Subcutaneous abdominal adipose tissue (tissue), 5 donors: ENCODE data around the gene TIMM21.

ENCODE experiments used
- H3K27ac ChIP-seq: one replicate; pipeline ENCODE4 v1.7.0; 2013; ENCODE audit warnings: low read depth, mild to moderate bottlenecking, inconsistent platforms, low read length, moderate library complexity
- H3K27me3 ChIP-seq, 5 donors: one replicate each; pipeline ENCODE4 v1.7.0; 2013; ENCODE audit warnings: low read length in 5 of 5, inconsistent platforms in 1 of 5; ENCODE audit not compliant: control insufficient read depth in 5 of 5, insufficient read depth in 4 of 5
- H3K36me3 ChIP-seq, 5 donors: one replicate each; pipeline ENCODE4 v1.7.0; 2013; ENCODE audit warnings: low read length in 5 of 5; ENCODE audit not compliant: control insufficient read depth in 5 of 5, insufficient read depth in 5 of 5
- H3K4me1 ChIP-seq, 5 donors: one replicate each; pipeline ENCODE4 v1.7.0; 2013; ENCODE audit warnings: low read length in 5 of 5, mild to moderate bottlenecking in 3 of 5, moderate library complexity in 1 of 5; ENCODE audit not compliant: control insufficient read depth in 5 of 5, insufficient read depth in 5 of 5
- H3K4me3 ChIP-seq, 5 donors: one replicate each; pipeline ENCODE4 v1.7.0; 2013; ENCODE audit warnings: low read length in 5 of 5, low read depth in 1 of 5
- H3K9ac ChIP-seq, 5 donors: one replicate each; pipeline ENCODE4 v1.7.0; 2013; ENCODE audit warnings: low read length in 5 of 5, mild to moderate bottlenecking in 4 of 5, moderate library complexity in 3 of 5
- H3K9me3 ChIP-seq, 5 donors: one replicate each; pipeline ENCODE4 v1.7.0; 2013; ENCODE audit warnings: low read length in 5 of 5; ENCODE audit not compliant: control insufficient read depth in 5 of 5
- donor health status: healthy.
- donor health status: healthy.
- donor health status: healthy.
- donor health status: healthy.
- donor health status: healthy.

The TIMM21 gene

GRCh38 chr18:74198453-74198852 lies 50.1 kb downstream of the TIMM21 start:
- Histone ChIP-seq H3K4me1 (peaks cover 0 to 24% (median 16%) of the 10 kb centered on the region in 5 donors), H3K27me3 (peaks cover 0 to 3% (median 0%) of the 10 kb centered on the region in 5 donors), H3K9ac (no peak overlapping the region), H3K27ac (no peak overlapping the region), H3K4me3 (no peak overlapping the region), H3K9me3 (no peaks in the 10 kb centered on the region), H3K36me3 (no peaks in the 10 kb centered on the region)

- no peak overlapping the region for H3K27ac ChIP-seq
- no peak overlapping the region for H3K9ac ChIP-seq
- no peaks in the 10 kb centered on the region for H3K36me3 ChIP-seq
- H3K9me3 ChIP-seq: no peaks in the 10 kb centered on the region
- no peaks in the 10 kb centered on the region for H3K27me3 ChIP-seq
- H3K4me1 ChIP-seq: peaks cover 0 to 24% (median 16%) of the 10 kb centered on the region in 5 donors
- no peak overlapping the region for H3K4me3 ChIP-seq
Observed at GRCh38 chr18:74200780-74201179, 52.5 kb downstream of the TIMM21 start.

- Histone ChIP-seq H3K9ac (peak overlapping the region in 1 of 5 donors; percentile 11), H3K9me3 (no peaks in the 10 kb centered on the region), H3K27ac (no peak overlapping the region), H3K27me3 (no peaks in the 10 kb centered on the region), H3K4me1 (peaks cover 0 to 3% (median 0%) of the 10 kb centered on the region in 5 donors), H3K36me3 (no peaks in the 10 kb centered on the region), H3K4me3 (no peak overlapping the region)
Observed at GRCh38 chr18:74203811-74204210, 55.5 kb downstream of the TIMM21 start.

GRCh38 chr18:74204526-74205152 lies 56.3 kb downstream of the TIMM21 start:
- no peak overlapping the region for H3K27ac ChIP-seq
- H3K4me3 ChIP-seq: no peak overlapping the region
- H3K36me3 ChIP-seq: no peaks in the 10 kb centered on the region
- no peaks in the 10 kb centered on the region for H3K27me3 ChIP-seq
- H3K4me1 ChIP-seq: peaks cover 0 to 3% (median 0%) of the 10 kb centered on the region in 5 donors
- no peak overlapping the region for H3K9ac ChIP-seq
- no peaks in the 10 kb centered on the region for H3K9me3 ChIP-seq
